Measurements from ENCODE around the gene SDK1.

- TF ChIP-seq CTCF (IDR thresholded peaks at IDR 0.05), result no peak
- no peak for TF ChIP-seq EP300 (IDR thresholded peaks at IDR 0.05)
These were observed 749.1 kb downstream of the SDK1 start for GRCh38 chr7:4050126-4050660.
